Measurements from ENCODE around the gene FKBP10. TPM values are rescaled to one million over a fixed set of nuclear protein-coding genes. Genes with fewer than 3 reads are reported as not detected.

Gene FKBP10
- total RNA-seq, 6 donors from 2014 or later, result 8.9 to 59.7 (median 29.3) TPM

GRCh38 chr17:41768682-41769288, 44.0 kb upstream of the FKBP10 start:
- Histone ChIP-seq H3K9me3 (no peaks in the 10 kb centered on the region), H3K4me3 (no peak overlapping the region), H3K4me1 (peaks cover 20 to 21% (median 21%) of the 10 kb centered on the region in 4 donors), H3K27me3 (no peaks in the 10 kb centered on the region), H3K27ac (no peak overlapping the region), H3K36me3 (peaks cover 44 to 80% (median 71%) of the 10 kb centered on the region in 4 donors)
- whole genome bisulfite sequencing, 2 donors, result 92 to 96% methylated on average over 19 to 22 of the region's 23 CpGs
- TF ChIP-seq POLR2A (IDR thresholded peaks at IDR 0.05) (no peak), POLR2AphosphoS5 (IDR thresholded peaks at IDR 0.05) (no peak)
- TF ChIP-seq, protein P1, sequence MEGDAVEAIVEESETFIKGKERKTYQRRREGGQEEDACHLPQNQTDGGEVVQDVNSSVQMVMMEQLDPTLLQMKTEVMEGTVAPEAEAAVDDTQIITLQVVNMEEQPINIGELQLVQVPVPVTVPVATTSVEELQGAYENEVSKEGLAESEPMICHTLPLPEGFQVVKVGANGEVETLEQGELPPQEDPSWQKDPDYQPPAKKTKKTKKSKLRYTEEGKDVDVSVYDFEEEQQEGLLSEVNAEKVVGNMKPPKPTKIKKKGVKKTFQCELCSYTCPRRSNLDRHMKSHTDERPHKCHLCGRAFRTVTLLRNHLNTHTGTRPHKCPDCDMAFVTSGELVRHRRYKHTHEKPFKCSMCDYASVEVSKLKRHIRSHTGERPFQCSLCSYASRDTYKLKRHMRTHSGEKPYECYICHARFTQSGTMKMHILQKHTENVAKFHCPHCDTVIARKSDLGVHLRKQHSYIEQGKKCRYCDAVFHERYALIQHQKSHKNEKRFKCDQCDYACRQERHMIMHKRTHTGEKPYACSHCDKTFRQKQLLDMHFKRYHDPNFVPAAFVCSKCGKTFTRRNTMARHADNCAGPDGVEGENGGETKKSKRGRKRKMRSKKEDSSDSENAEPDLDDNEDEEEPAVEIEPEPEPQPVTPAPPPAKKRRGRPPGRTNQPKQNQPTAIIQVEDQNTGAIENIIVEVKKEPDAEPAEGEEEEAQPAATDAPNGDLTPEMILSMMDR (IDR thresholded peaks at IDR 0.05), result no peak
- peak in 1 of 2 donors; percentile 69 for DNase-seq
- ATAC-seq (ENCODE audit: low FRiP score in 2 of 2), result no peak

GRCh38 chr17:41769346-41769862, 43.4 kb upstream of the FKBP10 start:
- H3K36me3 ChIP-seq, result peaks cover 40 to 75% (median 67%) of the 10 kb centered on the region in 4 donors
- 89 to 97% methylated on average over 3 to 8 of the region's 16 CpGs for WGBS, 2 donors
- no peak overlapping the region for H3K4me3 ChIP-seq
- H3K27me3 ChIP-seq, result no peaks in the 10 kb centered on the region
- no peak overlapping the region for H3K27ac ChIP-seq
- TF ChIP-seq POLR2AphosphoS5 (IDR thresholded peaks at IDR 0.05) (no peak), POLR2A (IDR thresholded peaks at IDR 0.05) (no peak), EP300 (IDR thresholded peaks at IDR 0.05) (no peak)
- TF ChIP-seq, protein P1 (IDR thresholded peaks at IDR 0.05), result no peak
- DNase-seq (peak in 1 of 2 donors; percentile 78), ATAC-seq (ENCODE audit: low FRiP score in 2 of 2) (no peak)
- peaks cover 23 to 27% (median 27%) of the 10 kb centered on the region in 4 donors for H3K4me1 ChIP-seq
- H3K9me3 ChIP-seq, result no peaks in the 10 kb centered on the region

DNA sequence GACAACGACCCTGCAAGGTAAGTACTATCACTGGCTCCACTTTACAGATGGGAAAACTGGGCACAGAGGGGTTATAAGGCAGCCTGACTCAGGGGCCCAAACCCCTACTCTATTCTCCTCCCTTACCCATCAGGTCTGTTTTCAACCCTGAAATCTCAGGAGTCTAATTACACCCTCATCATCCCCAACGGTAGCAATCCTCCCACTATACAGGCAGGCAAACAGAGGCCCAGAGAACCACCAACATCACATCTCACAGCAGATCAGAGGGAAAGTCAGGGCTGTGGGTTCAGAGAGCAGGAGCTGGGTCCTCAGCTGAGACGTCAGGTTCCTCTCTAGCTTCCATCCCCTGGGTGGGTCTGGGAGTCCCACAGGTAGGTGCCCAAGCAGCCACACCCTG, 42.8 kb upstream of the FKBP10 start:
- no peak overlapping the region for H3K4me3 ChIP-seq
- peaks cover 35 to 70% (median 61%) of the 10 kb centered on the region in 4 donors for H3K36me3 ChIP-seq
- TF ChIP-seq POLR2AphosphoS5 (IDR thresholded peaks at IDR 0.05), result no peak
- TF ChIP-seq EP300 (IDR thresholded peaks at IDR 0.05), result no peak
- TF ChIP-seq, protein P1 (IDR thresholded peaks at IDR 0.05), result no peak
- no peak for TF ChIP-seq POLR2A (IDR thresholded peaks at IDR 0.05)
- ATAC-seq (ENCODE audit: low FRiP score in 2 of 2) (no peak), DNase-seq (no peak)
- H3K27ac ChIP-seq, result peak overlapping the region in 1 of 4 donors; percentile 5
- H3K9me3 ChIP-seq, result no peaks in the 10 kb centered on the region
- WGBS, 2 donors, result 75 to 85% methylated on average over 3 of the region's 3 CpGs
- no peaks in the 10 kb centered on the region for H3K27me3 ChIP-seq
- H3K4me1 ChIP-seq, result peaks cover 29 to 33% (median 33%) of the 10 kb centered on the region in 4 donors

DNA sequence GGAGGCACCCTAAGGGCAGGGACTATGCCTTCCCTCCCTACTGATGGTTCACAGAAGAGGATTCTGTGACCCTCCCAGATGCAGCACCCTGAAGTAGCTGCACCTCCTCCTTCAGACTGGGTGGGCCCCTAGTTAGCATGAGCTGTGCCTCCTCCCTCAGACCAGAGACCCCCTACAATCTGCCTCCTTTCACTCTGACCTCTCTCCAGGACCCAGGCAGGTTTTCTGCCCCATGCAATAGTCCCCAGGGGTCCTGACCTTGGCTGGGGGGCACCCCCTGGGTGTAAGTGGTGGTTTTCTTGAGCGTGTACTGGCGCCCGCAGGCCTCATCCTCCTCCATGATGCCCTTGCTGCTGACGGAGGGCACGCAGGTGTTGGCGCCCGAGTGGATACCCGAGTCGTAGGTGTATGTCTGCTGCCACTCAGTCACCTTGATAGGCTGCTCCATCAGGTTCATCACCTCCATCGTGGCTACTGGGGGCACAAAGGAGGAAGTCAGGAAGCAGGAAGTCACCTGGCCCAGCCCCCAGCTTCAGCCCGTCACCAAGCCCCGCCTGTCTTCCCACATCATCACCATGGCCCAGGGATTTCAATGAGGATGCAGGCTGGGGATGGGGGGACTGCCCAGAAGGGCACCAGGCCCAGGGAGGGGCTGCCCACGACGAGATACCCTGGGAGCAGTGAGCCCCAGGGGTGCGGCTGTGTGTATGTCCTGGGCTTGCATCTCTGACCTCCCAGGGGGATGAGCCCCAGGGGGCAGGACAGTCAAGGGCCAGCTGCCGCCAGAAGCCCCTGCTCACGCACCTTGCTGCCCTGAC, 41.2 kb upstream of the FKBP10 start:
- TF ChIP-seq, protein P1 (IDR thresholded peaks at IDR 0.05), result no peak
- TF ChIP-seq EP300 (IDR thresholded peaks at IDR 0.05) (no peak), POLR2A (IDR thresholded peaks at IDR 0.05) (no peak), POLR2AphosphoS5 (IDR thresholded peaks at IDR 0.05) (no peak)
- no peak overlapping the region for H3K4me3 ChIP-seq
- peaks cover 25 to 54% (median 49%) of the 10 kb centered on the region in 4 donors for H3K36me3 ChIP-seq
- ATAC-seq (ENCODE audit: low FRiP score in 2 of 2), result peak in 1 of 2 donors; percentile 0
- 84% methylated on average over 8 to 15 of the region's 17 CpGs for WGBS, 2 donors
- DNase-seq, result peak in 1 of 2 donors; percentile 69
- H3K27me3 ChIP-seq, result no peaks in the 10 kb centered on the region
- H3K27ac ChIP-seq, result peak overlapping the region; percentile 4 to 87 (median 45)
- H3K9me3 ChIP-seq, result no peaks in the 10 kb centered on the region
- peaks cover 45 to 49% (median 49%) of the 10 kb centered on the region in 4 donors for H3K4me1 ChIP-seq

Measured in upper lobe of left lung (tissue), 6 donors.